GM21576 (cell line): ENCODE data around the gene RNF217.

Experiments used
- ATAC-seq: cut with Tn5 transposase; IDR thresholded peaks from one replicate; pipeline ENCODE4 v1.9.1; 2021; ENCODE audit warnings: mild to moderate bottlenecking, moderate library complexity; ENCODE audit not compliant: unreplicated experiment

Gene RNF217

GRCh38 chr6:124987999-124988591 lies 25.9 kb downstream of the RNF217 start:
- no peak for ATAC-seq

DNA sequence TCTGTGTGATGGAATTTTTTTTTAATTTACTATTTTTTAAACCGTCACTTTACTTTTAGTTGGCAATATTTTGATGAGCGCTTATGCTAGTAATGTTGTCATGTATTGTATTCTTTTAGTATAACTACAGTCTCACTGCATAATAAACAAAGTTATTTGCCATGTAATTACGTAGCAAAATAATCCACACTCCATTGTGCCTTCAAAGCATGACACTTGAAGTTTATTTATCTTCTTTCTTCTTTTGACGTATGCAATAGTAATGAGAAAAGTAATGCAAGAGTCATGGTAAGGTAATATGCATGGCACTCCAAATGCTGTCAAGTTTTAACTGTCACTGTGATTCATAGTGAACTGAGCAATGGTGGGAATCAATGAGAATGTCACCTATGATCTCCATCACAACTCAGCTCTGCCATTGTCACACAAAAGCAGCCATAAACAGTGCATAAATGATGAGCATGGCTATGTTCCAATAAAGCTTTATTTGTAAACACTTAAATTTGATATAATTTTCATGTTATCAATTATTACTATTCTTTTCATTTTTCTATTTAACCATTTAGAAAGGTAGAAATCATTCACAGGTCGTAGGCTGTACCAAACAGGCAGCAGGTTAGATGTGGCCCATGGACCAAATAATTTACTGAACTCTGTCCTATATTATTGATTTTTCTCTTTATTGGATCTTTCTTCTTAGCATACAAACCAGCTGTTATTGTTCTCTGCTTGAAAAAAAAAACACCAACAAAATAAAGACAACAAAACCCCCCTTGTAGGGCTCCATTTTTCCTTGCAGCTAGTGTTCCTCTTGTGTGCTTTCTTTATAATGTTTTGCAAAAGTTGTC lies 27.1 kb downstream of the RNF217 start:
- ATAC-seq: no peak

- ATAC-seq: no peak
Observed at GRCh38 chr6:124990988-124991387, 28.8 kb downstream of the RNF217 start.

GRCh38 chr6:124991764-124992295 lies 29.6 kb downstream of the RNF217 start:
- no peak for ATAC-seq

DNA sequence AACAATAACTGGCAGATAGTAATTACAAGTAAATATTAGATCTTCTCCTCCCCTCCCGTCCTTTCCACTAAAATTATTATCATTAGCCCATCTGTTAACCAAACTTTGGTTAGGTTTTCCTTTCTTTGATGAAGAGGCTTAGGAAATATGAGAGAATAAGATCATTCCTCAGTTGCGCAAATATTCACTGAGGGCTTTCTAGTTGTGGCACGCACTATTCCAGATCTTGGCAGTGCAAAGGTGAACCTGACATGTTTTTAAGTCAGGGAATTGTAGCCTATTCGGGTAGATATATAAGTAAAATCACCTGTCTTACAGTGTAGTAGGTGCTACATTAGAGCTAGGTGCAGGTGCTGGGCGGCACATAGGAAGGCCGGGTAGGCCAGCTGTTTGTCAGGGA lies 31.1 kb downstream of the RNF217 start:
- ATAC-seq: no peak

DNA sequence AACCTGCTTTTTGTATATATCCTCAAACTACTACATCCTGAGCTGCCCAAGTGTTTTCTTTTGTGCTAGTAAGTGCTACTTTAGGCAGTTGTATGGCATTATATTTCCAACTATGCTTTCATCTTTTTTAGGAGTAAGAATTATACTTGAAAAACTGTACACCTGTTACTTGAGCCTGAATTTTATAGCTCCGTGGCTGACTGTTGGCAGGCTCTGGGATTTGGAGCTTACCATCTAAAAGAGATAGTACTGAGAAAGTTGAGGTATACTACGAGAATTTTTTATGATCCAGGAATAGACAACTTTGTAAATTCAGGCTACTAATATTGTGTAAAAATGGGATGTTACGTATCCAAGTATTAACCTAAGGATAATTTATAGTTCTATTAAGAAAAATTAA lies 32.4 kb downstream of the RNF217 start:
- no peak for ATAC-seq

DNA sequence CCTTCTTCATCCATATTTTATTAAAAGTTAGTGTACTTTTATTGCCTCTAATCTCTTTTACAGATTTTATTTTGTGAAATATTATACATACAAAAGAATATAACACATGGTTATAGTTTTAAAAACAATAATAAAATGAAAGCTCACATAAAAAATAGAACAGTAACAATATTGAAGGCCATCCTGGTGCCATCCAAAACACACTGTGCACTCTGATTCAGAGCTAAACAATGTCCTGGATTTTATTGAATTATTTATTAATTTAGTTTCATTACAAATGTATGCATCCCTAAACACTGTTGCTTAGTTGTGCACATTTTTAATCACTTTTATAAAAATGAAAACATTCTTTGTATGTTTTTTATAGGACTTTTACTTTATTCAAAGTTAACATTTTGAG lies 32.9 kb downstream of the RNF217 start:
- ATAC-seq: no peak

DNA sequence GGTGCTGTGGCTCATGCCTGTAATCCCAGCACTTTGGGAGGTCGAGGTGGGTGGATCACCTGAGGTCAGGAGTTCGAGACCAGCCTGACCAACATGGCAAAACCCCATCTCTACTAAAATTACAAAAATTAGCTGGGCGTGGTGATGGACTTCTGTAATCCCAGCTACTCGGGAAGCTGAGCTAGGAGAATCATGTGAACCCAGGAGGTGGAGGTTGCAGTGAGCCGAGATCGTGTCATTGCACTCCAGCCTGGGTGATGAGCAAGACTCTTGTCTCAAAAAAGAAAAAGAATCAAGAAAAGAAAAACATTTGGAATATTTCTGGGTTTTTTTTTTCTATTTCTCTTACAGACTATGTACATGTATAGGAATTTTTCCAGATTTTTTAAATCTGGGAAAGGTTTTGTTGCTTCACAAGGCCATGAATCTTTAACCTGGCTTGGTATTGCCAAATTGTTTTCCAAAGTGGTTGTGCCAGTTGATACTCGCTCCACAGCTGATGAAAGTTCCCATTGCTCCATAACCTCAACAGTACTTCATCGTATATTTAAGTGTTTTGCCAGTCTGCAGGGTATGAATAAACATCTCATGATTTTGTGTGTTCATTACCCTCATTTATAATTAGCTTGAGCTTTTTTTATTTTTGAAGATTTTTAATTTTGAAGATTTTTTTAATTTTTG lies 33.5 kb downstream of the RNF217 start:
- no peak for ATAC-seq

DNA sequence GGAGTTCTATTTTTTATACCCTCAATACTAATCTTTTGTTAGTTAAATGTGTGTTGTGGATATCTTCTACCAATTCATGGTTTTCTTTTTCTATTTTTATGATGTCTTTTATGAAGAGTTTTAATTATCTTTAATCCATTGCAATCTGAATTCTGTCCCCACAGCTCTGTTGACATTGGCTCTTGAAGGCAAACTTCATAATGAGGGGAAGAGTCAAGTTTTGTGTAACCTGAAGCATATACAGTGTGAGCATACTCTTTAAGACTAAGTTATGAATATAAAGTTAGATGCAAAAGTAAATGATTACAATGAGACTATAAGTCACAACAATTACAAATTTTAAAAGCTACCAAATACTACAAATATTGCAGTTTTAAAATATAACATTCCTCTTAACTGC lies 34.2 kb downstream of the RNF217 start:
- ATAC-seq: no peak

DNA sequence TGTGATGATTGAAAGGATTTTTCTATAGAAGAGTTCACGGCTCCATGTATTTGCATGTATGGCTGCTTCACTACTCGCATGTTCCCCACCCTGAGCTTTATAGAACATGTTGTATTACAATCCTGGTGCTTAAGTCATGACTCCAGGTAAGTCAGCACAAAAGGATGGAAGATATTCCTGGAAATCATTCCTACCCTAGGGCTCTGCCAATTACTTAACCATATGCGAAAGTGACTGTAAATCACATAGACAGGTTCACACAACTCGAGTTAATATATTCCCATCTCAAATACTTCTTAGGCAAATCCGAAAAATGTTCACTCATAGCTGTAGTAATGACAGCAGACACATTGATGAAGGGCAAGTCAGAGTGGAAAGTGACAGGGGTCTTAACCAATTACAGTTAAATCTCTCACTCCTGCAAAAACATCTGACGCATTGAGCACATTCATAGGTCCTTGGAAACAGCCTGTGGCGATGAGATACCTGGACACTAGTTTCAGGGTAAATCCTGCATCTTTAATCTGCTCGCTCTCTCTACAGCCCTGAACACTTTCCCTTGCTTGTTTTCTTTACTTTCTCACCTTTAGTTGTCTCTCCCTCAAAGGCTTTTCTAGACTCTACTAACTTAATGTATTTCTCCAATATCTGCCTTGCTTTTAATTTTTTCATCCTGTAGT lies 35.1 kb downstream of the RNF217 start:
- ATAC-seq: no peak

DNA sequence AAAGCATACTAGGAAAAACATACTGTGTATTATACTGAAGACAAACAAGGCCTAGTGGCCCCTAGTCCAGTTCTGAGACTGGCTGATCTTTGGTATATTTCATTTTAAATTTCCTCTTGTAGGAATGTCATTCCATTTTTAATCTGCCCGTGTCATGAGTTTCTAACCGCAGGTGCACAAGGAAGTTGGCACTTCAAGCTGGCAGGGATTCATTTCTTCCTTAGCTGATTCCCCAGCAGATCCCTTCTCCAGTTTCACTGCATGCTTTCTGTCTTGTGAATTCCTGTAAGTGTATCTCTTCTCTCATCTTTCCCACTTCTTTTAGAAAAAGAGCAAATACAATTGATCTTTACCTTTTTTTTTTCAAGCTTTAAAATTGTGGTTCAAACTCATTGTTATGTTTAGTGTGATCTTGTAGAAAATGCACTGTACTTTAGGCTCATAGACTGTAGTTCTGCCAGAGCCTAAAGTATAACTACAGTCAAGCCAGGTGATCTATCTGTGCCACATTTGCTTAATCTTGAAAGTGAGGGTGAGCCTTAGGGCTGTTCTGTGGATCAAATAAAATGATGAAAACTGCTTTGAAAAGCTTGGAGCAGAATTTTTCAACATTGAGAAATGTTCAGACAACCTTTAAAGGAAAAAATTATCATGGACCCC lies 37.0 kb downstream of the RNF217 start:
- ATAC-seq: no peak

DNA sequence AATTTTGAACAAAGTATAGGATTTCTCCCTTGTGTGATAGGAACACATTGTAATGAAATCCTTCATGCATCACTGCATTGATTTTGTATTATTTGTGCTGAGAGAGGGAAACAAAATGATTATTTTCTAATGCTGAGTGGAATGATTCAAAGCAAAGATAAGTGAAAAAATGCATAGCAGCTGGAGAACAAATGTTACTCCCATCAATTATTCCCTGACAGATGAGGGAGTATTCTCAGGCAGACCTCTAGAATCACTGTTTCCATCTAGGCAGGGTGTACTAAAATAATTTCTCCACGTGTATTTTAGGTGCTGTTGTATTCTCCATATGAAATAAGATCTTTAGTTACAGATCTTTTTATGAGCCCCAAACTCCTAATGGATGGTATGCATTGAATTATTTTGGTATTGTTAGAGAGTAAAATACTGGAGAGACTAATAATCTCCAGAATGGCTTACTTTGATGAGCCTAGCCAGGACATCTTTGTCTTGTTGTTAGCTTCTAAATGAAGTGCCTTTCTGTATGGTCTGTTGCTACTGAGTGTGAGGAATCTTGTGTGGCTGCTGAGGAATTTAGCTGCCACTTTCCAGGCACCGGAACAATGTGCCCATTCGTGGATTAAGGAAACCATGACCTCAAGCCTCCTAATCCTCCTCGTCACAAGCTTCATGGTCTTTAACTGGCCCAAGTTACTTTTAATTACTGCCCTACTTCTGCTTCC lies 39.6 kb downstream of the RNF217 start:
- no peak for ATAC-seq

DNA sequence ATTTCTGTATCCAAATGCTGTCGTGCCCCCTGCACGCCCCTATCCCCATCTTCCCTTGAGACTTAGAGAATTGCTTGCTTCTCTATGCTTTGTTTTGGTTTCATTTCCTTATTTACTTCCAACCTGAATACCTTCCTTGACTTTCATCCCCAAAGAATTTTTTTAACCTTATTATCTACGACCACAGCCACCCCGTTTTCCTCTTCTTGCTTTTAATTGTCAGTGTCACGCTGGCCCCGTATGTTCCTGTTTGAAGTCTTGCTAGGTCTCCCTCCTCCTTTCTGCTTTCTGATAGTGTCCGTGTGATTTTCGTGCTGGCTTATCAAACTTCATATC lies 40.1 kb downstream of the RNF217 start:
- no peak for ATAC-seq

DNA sequence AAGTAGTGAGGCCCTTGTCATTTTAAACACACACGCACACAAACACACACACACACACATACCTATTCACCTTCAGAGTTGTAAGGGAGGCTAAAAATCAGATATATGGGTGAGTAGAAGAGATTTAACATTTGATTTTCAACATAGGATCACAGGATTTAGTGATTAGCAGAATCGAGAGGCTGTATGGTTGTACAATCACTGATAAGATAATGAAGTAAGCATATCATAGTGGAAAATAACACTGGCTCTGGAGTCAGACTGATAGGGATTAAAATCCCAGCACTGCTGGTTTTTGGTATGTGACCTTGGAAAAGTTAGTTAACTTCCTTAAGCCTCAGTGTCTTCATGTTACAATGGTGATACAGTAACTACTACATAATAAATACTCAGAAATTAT lies 40.8 kb downstream of the RNF217 start:
- ATAC-seq: no peak

GRCh38 chr6:125004198-125004597 lies 42.0 kb downstream of the RNF217 start:
- ATAC-seq: no peak

GRCh38 chr6:125004797-125005595 lies 42.8 kb downstream of the RNF217 start:
- no peak for ATAC-seq

DNA sequence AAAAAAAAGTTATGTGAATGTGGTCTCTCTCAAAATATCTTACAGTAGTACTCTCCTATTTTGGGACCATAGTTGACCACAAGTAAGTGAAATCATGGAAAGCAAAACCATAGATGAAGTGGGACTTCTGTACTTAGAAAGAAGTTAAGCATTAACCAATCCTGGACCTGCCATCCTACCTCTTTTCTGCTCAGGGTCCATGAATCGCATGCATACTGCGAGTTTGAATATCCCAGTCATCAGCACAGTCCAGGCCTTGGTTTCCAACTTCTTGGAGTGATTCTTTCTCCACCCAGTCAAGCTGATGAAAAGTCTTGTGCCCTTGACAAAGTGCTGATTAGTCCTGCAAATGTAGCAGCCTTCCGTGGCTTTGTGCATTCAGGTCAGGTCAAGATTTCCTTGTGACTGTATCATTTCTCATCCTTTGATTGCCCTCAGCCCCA lies 46.0 kb downstream of the RNF217 start:
- ATAC-seq: no peak

DNA sequence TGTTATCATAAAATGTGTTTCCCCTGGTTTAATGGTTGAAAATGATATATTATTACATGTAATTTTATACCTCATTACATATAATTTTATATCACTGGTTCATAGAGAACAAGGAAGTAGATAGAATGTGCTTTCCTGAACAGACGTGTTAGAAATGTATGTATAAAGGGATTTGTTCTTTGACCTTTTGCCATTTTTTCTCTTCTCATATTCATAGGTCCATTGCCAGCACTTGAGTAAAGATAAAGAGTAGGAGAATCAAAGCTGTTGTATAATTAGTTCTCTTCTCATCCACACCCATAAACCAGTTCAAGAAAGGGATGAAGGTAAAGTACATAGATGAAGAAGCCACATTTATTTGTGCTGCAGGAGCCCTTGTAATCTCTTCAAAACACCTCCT lies 46.7 kb downstream of the RNF217 start:
- ATAC-seq: no peak

DNA sequence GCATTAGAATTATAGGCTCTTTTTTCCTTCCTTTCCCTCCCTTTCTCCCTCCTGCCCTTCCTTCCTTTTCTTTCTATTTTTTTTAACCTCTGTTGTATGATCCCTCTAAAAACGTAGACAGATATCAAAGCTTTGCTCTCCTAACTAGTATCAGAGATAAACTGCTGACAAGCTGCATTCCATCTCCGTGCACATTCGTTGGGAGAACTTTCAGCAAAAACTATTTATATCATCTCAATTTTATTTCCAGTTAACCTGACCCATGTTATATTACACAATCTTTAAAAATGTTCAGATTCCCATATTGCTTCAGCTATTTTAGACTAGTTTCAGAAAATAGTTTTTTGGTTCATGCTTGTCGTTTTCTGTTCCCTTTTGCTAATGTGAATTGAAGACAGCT lies 47.3 kb downstream of the RNF217 start:
- no peak for ATAC-seq
